ENCODE data around the gene DISC1. TPM values are rescaled to one million over a fixed set of nuclear protein-coding genes. Genes with fewer than 3 reads are reported as not detected.

Gene DISC1
- total RNA-seq, 1 experiment from 2014 or later = 1.8 TPM

- Histone ChIP-seq H3K9me3 (ENCODE audit: control insufficient read depth in 1 of 2, insufficient read depth in 1 of 2, low read depth in 1 of 2, low read length in 2 of 2) (no peaks in the 10 kb centered on the region), H3K4me1 (ENCODE audit: control insufficient read depth in 1 of 2, insufficient read depth in 2 of 2, low read length in 2 of 2) (peaks cover 0 to 14% of the 10 kb centered on the region in 2 experiments; a peak in 3 of 4 replicates), H3K9ac (ENCODE audit: low read length) (no peak overlapping the region), H3K27me3 (ENCODE audit: insufficient read depth, low read length) (0 out of 2 replicates have a peak, but pooled peaks cover 3% of the 10 kb centered on the region), H2AFZ (ENCODE audit: low read depth, low read length, poor library complexity, severe bottlenecking) (no peak overlapping the region), H3K79me2 (ENCODE audit: insufficient read depth, low read length) (no peaks in the 10 kb centered on the region), H3K9me2 (ENCODE audit: insufficient read depth) (no peaks in the 10 kb centered on the region), H3K36me3 (ENCODE audit: control insufficient read depth in 1 of 2, insufficient read depth in 2 of 2, low read length in 2 of 2) (no peaks in the 10 kb centered on the region), H4K20me1 (ENCODE audit: insufficient read depth) (no peaks in the 10 kb centered on the region), H3K4me3 (replicated peaks in 1 of 2; ENCODE audit: low read depth in 1 of 2, low read length in 2 of 2) (no peak overlapping the region), H3K27ac (ENCODE audit: low read depth, low read length) (no peak overlapping the region), H3K4me2 (ENCODE audit: low read length) (peak overlapping the region; percentile 38)
- DNase-seq (ENCODE audit: low read depth, low spot score) (no peak), ATAC-seq (no peak)
- intact Hi-C loops (cut with micrococcal nuclease) = no loop called here
- ChIA-PET RAD21 (ENCODE audit: low non-redundant PET in 1 of 2, low total read pairs in 2 of 2, uncharacterized antibody in 2 of 2, unreplicated experiment in 2 of 2) (no interaction called here), CTCF (no interaction called here), POLR2A (no interaction called here)
- BruUV-seq (replicated peaks) = no TSS peak
- TF ChIP-seq FOSL1 (IDR thresholded peaks at IDR 0.05; ENCODE audit: low read depth) = peak; percentile 77
- no peak for TF ChIP-seq ZFX (IDR thresholded peaks at IDR 0.05)
- no peak for TF ChIP-seq EZH2 (IDR thresholded peaks at IDR 0.05)
- no peak for TF ChIP-seq EZH2phosphoT487 (IDR thresholded peaks at IDR 0.05; ENCODE audit: borderline replicate concordance)
- TF ChIP-seq CTCF (IDR thresholded peaks at IDR 0.05 in 2 of 3, conservative IDR thresholded peaks at IDR 0.05 in 1 of 3; ENCODE audit: borderline replicate concordance in 1 of 3, insufficient read depth in 1 of 3, low read depth in 2 of 3, low read length in 2 of 3) = no peak
- no peak for TF ChIP-seq EGR1 (IDR thresholded peaks at IDR 0.05; ENCODE audit: low read depth)
- TF ChIP-seq JUND (IDR thresholded peaks at IDR 0.05) = peak; percentile 39
- no peak for TF ChIP-seq SIN3A (IDR thresholded peaks at IDR 0.05; ENCODE audit: low read depth)
- TF ChIP-seq SRF (IDR thresholded peaks at IDR 0.05; ENCODE audit: low read depth) = no peak
- no peak for TF ChIP-seq ATF3 (IDR thresholded peaks at IDR 0.05)
- no peak for TF ChIP-seq YY1 (IDR thresholded peaks at IDR 0.05; ENCODE audit: extremely low read depth, insufficient replicate concordance, low read depth, low read length)
These were observed 12.1 kb downstream of the DISC1 start for GRCh38 chr1:231638647-231639046.
